Spleen (tissue), 11 donors: ENCODE results near the gene RGS6. TPM values are rescaled to one million over a fixed set of nuclear protein-coding genes. Genes with fewer than 3 reads are reported as not detected.

ENCODE experiments used
- DNase-seq: peaks from one replicate; pipeline ENCODE4 v3.0.0-alpha.2; 2020
- H3K27ac ChIP-seq, 8 donors: fragments of 200-600 bp; sonication (generic) in 7 of 8; 1 replicate in 4 of 8; 2 replicates in 4 of 8; pipeline versions ENCODE4 v1.5.0 to v1.8.0; 2016 to 2021; ENCODE audit warnings: inconsistent platforms in 4 of 8, mild to moderate bottlenecking in 4 of 8, moderate library complexity in 1 of 8
- H3K27me3 ChIP-seq, 7 donors: fragments of 200-600 bp; sonication (generic) in 6 of 7; replicated peaks in 1 of 7; 1 replicate in 4 of 7; 2 replicates in 3 of 7; pipeline versions ENCODE4 v1.5.0 to v1.8.0; 2016 to 2021; ENCODE audit warnings: inconsistent platforms in 3 of 7, mild to moderate bottlenecking in 1 of 7
- H3K36me3 ChIP-seq, 6 donors: fragments of 200-600 bp; sonication (generic) in 5 of 6; 1 replicate in 4 of 6; 2 replicates in 2 of 6; pipeline versions ENCODE4 v1.5.0 to v1.8.0; 2016 to 2021; ENCODE audit warnings: inconsistent platforms in 2 of 6
- H3K4me1 ChIP-seq, 6 donors: fragments of 200-600 bp; sonication (generic) in 5 of 6; 1 replicate in 3 of 6; 2 replicates in 3 of 6; pipeline versions ENCODE4 v1.5.0 to v1.8.0; 2016 to 2021; ENCODE audit warnings: inconsistent platforms in 3 of 6
- H3K4me3 ChIP-seq, 8 donors: fragments of 200-600 bp; sonication (generic) in 7 of 8; 1 replicate in 4 of 8; 2 replicates in 4 of 8; pipeline versions ENCODE4 v1.5.0 to v1.8.0; 2016 to 2021; ENCODE audit warnings: inconsistent platforms in 4 of 8, mild to moderate bottlenecking in 4 of 8, moderate library complexity in 2 of 8
- H3K9me3 ChIP-seq, 8 donors: fragments of 200-600 bp; sonication (generic) in 7 of 8; 1 replicate in 4 of 8; 2 replicates in 4 of 8; pipeline versions ENCODE4 v1.5.0 to v1.8.0; 2016 to 2021; ENCODE audit warnings: inconsistent platforms in 4 of 8
- CTCF ChIP-seq, 11 experiments: fragments of 200-600 bp in 7 of 11; fragments of 450-650 bp in 4 of 11; sonication (generic) in 4 of 11; IDR thresholded peaks in 8 of 11; conservative IDR thresholded peaks in 3 of 11; 1 replicate in 7 of 11; 2 replicates in 4 of 11; pipeline versions ENCODE4 v1.4.0 to v1.8.0; 2016 to 2021; ENCODE audit warnings: antibody characterized with exemption in 11 of 11, inconsistent platforms in 4 of 11, mild to moderate bottlenecking in 1 of 11
- POLR2A ChIP-seq, 3 donors: fragments of 450-650 bp; IDR thresholded peaks; one replicate each; pipeline ENCODE4 v1.5.1; 2017; ENCODE audit warnings: antibody characterized with exemption in 3 of 3, mild to moderate bottlenecking in 1 of 3
- POLR2AphosphoS5 ChIP-seq, 3 donors: sonication (generic); formaldehyde crosslinking; IDR thresholded peaks; one replicate each; pipeline ENCODE4 v1.5.1; 2017; ENCODE audit warnings: antibody characterized with exemption in 3 of 3
- WGBS, 5 donors: extraction: QIAGEN DNeasy Blood & Tissue Kit in 3 of 5; methylation state at CpG; one replicate each; pipeline versions ENCODE4 v1.1.5 to v1.1.7; 2013 to 2018; 5-methylcytosine and 5-hydroxymethylcytosine counted together
- intact Hi-C: fragments of 100-400 bp; cut with DNase I; formaldehyde crosslinking; loops from one replicate; pipeline ENCODE4 v1.15.0; 2023; ENCODE audit warnings: low total_unique reads
- polyA plus RNA-seq, 3 donors: library from polyadenylated mRNA; stranded (reverse); fragments of 200-250 nt; gene quantifications; one replicate each; pipeline ENCODE4 v1.2.1, GENCODE V29; 2013
- total RNA-seq, 7 donors: library from RNA; depleted of rRNA in 3 of 7; stranded (reverse); fragments of >200 nt in 3 of 7; fragmentation: NEBNext Ultra II Directional in 4 of 7; extraction: Animal tissue kit (Norgen Biotek cat#: 25700) in 4 of 7; gene quantifications; one replicate each; pipeline versions ENCODE4 v1.1.0 to v1.2.1, GENCODE V29; 2016 to 2021
- donor health status: healthy with polysubstance abuse.
- donor health status: DM: no; HTN: no; CAD: no; lungs with moderate emphysema.
- donor health status: DM: no; HTN: no; CAD: no.
- donor health status: Bipolar disorder and iron deficiency.
- donor health status: healthy.
- donor health status: DM: no; HTN: no; CAD: no.
- donor health status: DM: yes; HTN: yes; CAD: no.

The RGS6 gene
- total and polyA plus RNA-seq, 10 donors, result 0.20 to 8.1 (median 2.3) TPM

- Histone ChIP-seq H3K36me3 (no peaks in the 10 kb centered on the region), H3K27ac (no peak overlapping the region), H3K4me3 (no peak overlapping the region), H3K27me3 (no peaks in the 10 kb centered on the region), H3K4me1 (no peaks in the 10 kb centered on the region), H3K9me3 (peaks cover 0 to 5% (median 0%) of the 10 kb centered on the region in 8 donors)
- 83 to 97% (median 92%) methylated on average over 3 of the region's 3 CpGs for WGBS, 5 donors
- TF ChIP-seq POLR2AphosphoS5 (IDR thresholded peaks at IDR 0.05), result no peak
- no peak for TF ChIP-seq CTCF (IDR thresholded peaks at IDR 0.05 in 8 of 11, conservative IDR thresholded peaks at IDR 0.05 in 3 of 11)
- TF ChIP-seq POLR2A (IDR thresholded peaks at IDR 0.05), result no peak
- no peak for DNase-seq
- intact Hi-C loops, result no loop called here
Measured at GRCh38 chr14:72002731-72003130, 70.5 kb downstream of the RGS6 start.

GRCh38 chr14:72008666-72009065, 76.4 kb downstream of the RGS6 start:
- intact Hi-C loops, result no loop called here
- TF ChIP-seq POLR2AphosphoS5 (IDR thresholded peaks at IDR 0.05) (no peak), POLR2A (IDR thresholded peaks at IDR 0.05) (no peak), CTCF (IDR thresholded peaks at IDR 0.05 in 8 of 11, conservative IDR thresholded peaks at IDR 0.05 in 3 of 11) (no peak)
- no peaks in the 10 kb centered on the region for H3K27me3 ChIP-seq
- no peak overlapping the region for H3K27ac ChIP-seq
- no peak overlapping the region for H3K4me3 ChIP-seq
- no peaks in the 10 kb centered on the region for H3K36me3 ChIP-seq
- no peaks in the 10 kb centered on the region for H3K4me1 ChIP-seq
- no peaks in the 10 kb centered on the region for H3K9me3 ChIP-seq
- no peak for DNase-seq

GRCh38 chr14:72010474-72010873, 78.2 kb downstream of the RGS6 start:
- Histone ChIP-seq H3K27me3 (no peaks in the 10 kb centered on the region), H3K27ac (no peak overlapping the region), H3K36me3 (no peaks in the 10 kb centered on the region), H3K9me3 (no peaks in the 10 kb centered on the region), H3K4me3 (no peak overlapping the region), H3K4me1 (no peaks in the 10 kb centered on the region)
- TF ChIP-seq POLR2AphosphoS5 (IDR thresholded peaks at IDR 0.05) (no peak), CTCF (IDR thresholded peaks at IDR 0.05 in 8 of 11, conservative IDR thresholded peaks at IDR 0.05 in 3 of 11) (no peak), POLR2A (IDR thresholded peaks at IDR 0.05) (no peak)
- no peak for DNase-seq
- WGBS, 5 donors, result 72 to 78% (median 75%) methylated on average over 3 of the region's 3 CpGs
- intact Hi-C loops, result no loop called here

- 68 to 80% (median 74%) methylated on average over 8 of the region's 8 CpGs for WGBS, 5 donors
- H3K36me3 ChIP-seq, result no peaks in the 10 kb centered on the region
- intact Hi-C loops, result no loop called here
Measured at GRCh38 chr14:72013721-72014345, 81.6 kb downstream of the RGS6 start.

More at GRCh38 chr14:72013721-72014345, 81.6 kb downstream of the RGS6 start:
- no peaks in the 10 kb centered on the region for H3K9me3 ChIP-seq
- no peaks in the 10 kb centered on the region for H3K4me1 ChIP-seq
- DNase-seq, result no peak
- peaks cover 0 to 4% (median 0%) of the 10 kb centered on the region in 7 donors for H3K27me3 ChIP-seq
- H3K27ac ChIP-seq, result no peak overlapping the region
- no peak for TF ChIP-seq POLR2AphosphoS5 (IDR thresholded peaks at IDR 0.05)
- TF ChIP-seq POLR2A (IDR thresholded peaks at IDR 0.05), result no peak
- TF ChIP-seq CTCF (IDR thresholded peaks at IDR 0.05 in 8 of 11, conservative IDR thresholded peaks at IDR 0.05 in 3 of 11), result no peak
- no peak overlapping the region for H3K4me3 ChIP-seq
